ENCODE results near the gene CENPP. TPM values are rescaled to one million over a fixed set of nuclear protein-coding genes. Genes with fewer than 3 reads are reported as not detected.

CENPP gene
- total and polyA plus RNA-seq, 2 donors from 2014 or later, result 1.2 to 4.2 TPM

- FAIRE-seq (no peak), DNase-seq (no peak)
- Histone ChIP-seq H3K4me1 (ENCODE audit: control insufficient read depth in 2 of 3, insufficient read depth in 2 of 3, low read depth in 1 of 3, low read length in 3 of 3) (peaks cover 0 to 4% (median 0%) of the 10 kb centered on the region in 3 donors), H3K9me3 (ENCODE audit: control insufficient read depth in 2 of 3, insufficient read depth in 1 of 3, low read length in 3 of 3) (no peaks in the 10 kb centered on the region), H3K27me3 (ENCODE audit: control insufficient read depth, insufficient read depth, low read length) (no peaks in the 10 kb centered on the region), H3K27ac (ENCODE audit: low read depth in 2 of 2, low read length in 2 of 2) (no peak overlapping the region), H3K4me3 (ENCODE audit: low read length in 3 of 3) (no peak overlapping the region), H3K9ac (ENCODE audit: low read length in 3 of 3) (no peak overlapping the region), H3K36me3 (ENCODE audit: control insufficient read depth in 2 of 3, insufficient read depth in 3 of 3, low read length in 3 of 3) (peaks cover 0 to 11% (median 8%) of the 10 kb centered on the region in 3 donors)
- intact Hi-C loops (cut with DNase I), result no loop called here
- no peak for TF ChIP-seq CTCF (IDR thresholded peaks at IDR 0.05; ENCODE audit: borderline replicate concordance, extremely low read depth, insufficient read depth)
Measured at GRCh38 chr9:92655366-92655765, 329.6 kb downstream of the CENPP start.

DNA sequence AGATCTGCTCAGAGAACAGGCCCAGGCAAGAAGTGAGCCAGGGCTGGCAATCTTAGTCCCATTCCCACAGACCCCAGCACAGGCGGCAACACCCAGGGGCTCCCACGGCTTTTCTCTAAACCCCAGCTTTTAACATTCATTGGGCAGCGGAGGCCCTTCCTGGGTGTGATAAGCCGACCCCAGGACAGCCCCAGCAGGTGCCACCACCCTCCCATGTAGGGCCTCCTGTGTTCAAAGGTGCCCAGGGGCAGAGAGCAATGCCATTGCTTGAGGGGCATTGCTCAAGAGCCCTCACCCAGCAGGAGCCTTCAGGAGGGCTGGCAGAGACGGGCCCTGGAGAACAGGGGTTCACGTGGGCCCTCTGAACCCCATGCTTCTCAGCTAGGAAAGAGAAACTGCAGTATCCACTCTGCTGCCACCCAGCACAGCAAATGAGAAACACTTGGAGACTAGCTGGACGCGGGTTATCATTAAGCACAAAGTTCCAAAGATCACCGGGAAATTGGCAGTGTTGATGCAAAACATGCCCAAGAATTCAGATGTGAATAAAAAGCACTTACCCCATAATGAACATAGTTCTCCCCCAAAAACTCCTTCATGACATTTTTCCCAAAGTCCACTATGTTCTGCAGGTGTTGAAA lies 330.3 kb downstream of the CENPP start:
- DNase-seq, result no peak
- peaks cover 0 to 11% (median 8%) of the 10 kb centered on the region in 3 donors for H3K36me3 ChIP-seq (ENCODE audit: control insufficient read depth in 2 of 3, insufficient read depth in 3 of 3, low read length in 3 of 3)
- TF ChIP-seq CTCF (IDR thresholded peaks at IDR 0.05; ENCODE audit: borderline replicate concordance, extremely low read depth, insufficient read depth), result no peak
- H3K9ac ChIP-seq (ENCODE audit: low read length in 3 of 3), result no peak overlapping the region
- intact Hi-C loops (cut with DNase I), result no loop called here
- H3K4me3 ChIP-seq (ENCODE audit: low read length in 3 of 3), result no peak overlapping the region
- H3K27ac ChIP-seq (ENCODE audit: low read depth in 2 of 2, low read length in 2 of 2), result no peak overlapping the region
- FAIRE-seq, result no peak
- H3K4me1 ChIP-seq (ENCODE audit: control insufficient read depth in 2 of 3, insufficient read depth in 2 of 3, low read depth in 1 of 3, low read length in 3 of 3), result peaks cover 0 to 4% (median 0%) of the 10 kb centered on the region in 3 donors
- no peaks in the 10 kb centered on the region for H3K9me3 ChIP-seq (ENCODE audit: control insufficient read depth in 2 of 3, insufficient read depth in 1 of 3, low read length in 3 of 3)
- H3K27me3 ChIP-seq (ENCODE audit: control insufficient read depth, insufficient read depth, low read length), result no peaks in the 10 kb centered on the region

GRCh38 chr9:92656537-92656925 lies 330.8 kb downstream of the CENPP start:
- DNase-seq (no peak), FAIRE-seq (no peak)
- Histone ChIP-seq H3K27ac (ENCODE audit: low read depth in 2 of 2, low read length in 2 of 2) (no peak overlapping the region), H3K9ac (ENCODE audit: low read length in 3 of 3) (no peak overlapping the region), H3K4me1 (ENCODE audit: control insufficient read depth in 2 of 3, insufficient read depth in 2 of 3, low read depth in 1 of 3, low read length in 3 of 3) (peaks cover 0 to 4% (median 0%) of the 10 kb centered on the region in 3 donors), H3K27me3 (ENCODE audit: control insufficient read depth, insufficient read depth, low read length) (no peaks in the 10 kb centered on the region), H3K9me3 (ENCODE audit: control insufficient read depth in 2 of 3, insufficient read depth in 1 of 3, low read length in 3 of 3) (no peaks in the 10 kb centered on the region), H3K36me3 (ENCODE audit: control insufficient read depth in 2 of 3, insufficient read depth in 3 of 3, low read length in 3 of 3) (peaks cover 0 to 8% (median 7%) of the 10 kb centered on the region in 3 donors), H3K4me3 (ENCODE audit: low read length in 3 of 3) (no peak overlapping the region)
- intact Hi-C loops (cut with DNase I), result no loop called here
- no peak for TF ChIP-seq CTCF (IDR thresholded peaks at IDR 0.05; ENCODE audit: borderline replicate concordance, extremely low read depth, insufficient read depth)

All from kidney (tissue), 14 donors.